ENCODE measurements around the gene ASCC3.

GRCh38 chr6:100549406-100550167 is 331.5 kb downstream of the ASCC3 start:
- no peak for TF ChIP-seq CTCF (IDR thresholded peaks at IDR 0.05)
- no peak for TF ChIP-seq POLR2A (IDR thresholded peaks at IDR 0.05)

Measured in adrenal gland (tissue), 5 donors.